GM19455 (cell line): Measurements from ENCODE around the gene CORO7.
A peak's percentile ranks its signal among the peaks of the same experiment; 100 is the strongest.

Experiments used
- ATAC-seq: cut with Tn5 transposase; IDR thresholded peaks from one replicate; pipeline ENCODE4 v1.9.1; 2021; ENCODE audit not compliant: unreplicated experiment

CORO7 gene

GRCh38 chr16:4373356-4373908 lies 43.0 kb downstream of the CORO7 start:
- ATAC-seq = no peak

DNA sequence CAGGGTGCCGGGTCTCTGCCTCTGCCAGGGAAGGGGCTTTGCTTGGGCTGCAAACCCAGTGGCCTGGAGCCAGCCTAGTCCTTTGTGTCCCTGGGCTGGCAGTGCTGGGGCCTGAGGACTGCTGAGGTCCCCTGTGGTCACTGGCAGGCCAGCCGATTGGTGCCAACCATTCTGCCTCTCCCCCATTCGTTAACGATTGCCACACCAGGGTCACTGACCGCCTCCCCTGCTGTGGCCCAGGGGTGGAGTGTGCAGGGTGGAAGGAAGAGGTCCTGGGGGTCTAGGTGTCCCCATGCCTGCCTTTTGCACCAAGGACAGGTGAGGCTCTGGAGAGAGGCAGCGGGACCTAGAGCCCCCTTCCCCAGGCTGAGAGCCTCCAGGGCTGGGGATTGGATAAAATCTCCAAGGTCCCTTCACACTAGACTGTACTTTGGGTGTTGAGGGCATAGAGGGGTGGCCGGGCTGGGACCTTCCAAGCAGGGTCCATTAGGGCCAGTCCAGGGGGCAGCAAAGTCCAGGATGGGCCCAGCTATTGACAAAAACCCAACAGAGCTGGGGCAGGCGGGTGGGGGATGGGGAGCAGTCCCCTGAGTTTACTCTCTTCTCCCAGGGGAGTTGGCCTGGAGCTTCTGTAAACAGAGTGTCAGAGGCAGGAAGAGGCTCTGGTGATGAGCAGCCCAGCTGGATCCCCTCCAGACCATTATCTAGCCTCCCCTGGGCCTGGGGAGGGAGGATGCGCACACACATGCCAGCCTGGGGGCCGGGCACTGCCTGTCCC lies 43.6 kb downstream of the CORO7 start:
- no peak for ATAC-seq

DNA sequence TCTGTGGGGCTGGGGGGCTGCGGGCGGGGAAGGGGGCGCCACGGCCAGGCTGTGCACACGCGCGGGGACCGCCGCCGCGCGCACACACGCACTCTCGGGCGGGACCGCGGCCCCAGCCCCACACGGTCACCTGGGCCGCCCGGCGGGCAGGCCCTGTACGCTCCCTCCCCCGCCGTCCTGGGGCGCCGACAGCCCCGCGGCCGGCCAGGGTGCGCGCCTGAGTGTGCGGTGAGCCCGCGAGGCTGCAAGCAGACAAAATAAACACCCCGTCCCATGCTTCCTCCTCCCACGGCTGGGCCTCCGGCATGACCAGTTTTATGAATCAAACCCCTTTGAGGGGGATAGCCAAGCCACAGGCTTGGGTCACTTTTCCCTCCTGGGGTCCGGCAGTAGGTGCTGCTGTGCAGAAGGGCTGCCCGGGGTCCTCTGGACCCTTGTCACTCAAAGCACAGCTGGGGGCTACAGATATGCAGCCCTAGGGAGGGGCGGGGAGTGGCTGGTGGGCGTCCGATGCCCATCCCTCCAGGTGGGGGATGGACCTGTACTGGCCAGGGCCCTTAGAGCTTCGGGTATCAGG lies 44.3 kb downstream of the CORO7 start:
- ATAC-seq = peak; percentile 34

DNA sequence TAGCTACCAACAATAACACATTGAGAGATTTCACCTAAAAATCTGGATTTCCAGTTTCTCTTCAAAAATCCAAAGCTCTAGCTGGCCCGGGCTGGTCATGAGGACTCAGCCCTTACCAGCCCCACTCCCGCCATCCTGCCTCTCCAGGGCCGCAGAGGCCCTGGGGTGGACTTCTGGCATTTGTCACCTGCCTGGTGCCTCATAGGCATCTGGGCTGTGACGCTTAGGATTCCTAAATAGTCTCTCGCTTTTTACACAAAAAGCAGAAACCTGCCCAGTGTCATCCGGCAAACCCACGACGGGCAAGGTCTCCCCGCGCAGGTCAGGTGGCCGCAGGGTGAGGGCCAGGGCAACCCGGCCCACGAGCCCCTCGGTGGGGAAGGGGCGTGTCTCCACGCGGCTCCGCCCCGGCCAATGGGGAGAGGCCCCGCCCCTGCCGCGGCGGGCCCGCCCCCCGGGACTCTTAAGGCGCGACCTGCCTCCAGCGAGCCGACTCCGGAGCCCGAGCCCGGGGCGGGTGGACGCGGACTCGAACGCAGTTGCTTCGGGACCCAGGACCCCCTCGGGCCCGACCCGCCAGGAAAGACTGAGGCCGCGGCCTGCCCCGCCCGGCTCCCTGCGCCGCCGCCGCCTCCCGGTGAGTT lies 44.9 kb downstream of the CORO7 start, which contains the start of gene VASN:
VASN (plus strand) TSS at position 492 of the 644 bp plus-strand sequence. CDS start 9,030 bp downstream, outside the sequence.
- ATAC-seq = peak; percentile 63

- no peak for ATAC-seq
Measured at GRCh38 chr16:4370570-4371356, 45.6 kb downstream of the CORO7 start.

- no peak for ATAC-seq
Measured at GRCh38 chr16:4370151-4370550, 46.2 kb downstream of the CORO7 start.

DNA sequence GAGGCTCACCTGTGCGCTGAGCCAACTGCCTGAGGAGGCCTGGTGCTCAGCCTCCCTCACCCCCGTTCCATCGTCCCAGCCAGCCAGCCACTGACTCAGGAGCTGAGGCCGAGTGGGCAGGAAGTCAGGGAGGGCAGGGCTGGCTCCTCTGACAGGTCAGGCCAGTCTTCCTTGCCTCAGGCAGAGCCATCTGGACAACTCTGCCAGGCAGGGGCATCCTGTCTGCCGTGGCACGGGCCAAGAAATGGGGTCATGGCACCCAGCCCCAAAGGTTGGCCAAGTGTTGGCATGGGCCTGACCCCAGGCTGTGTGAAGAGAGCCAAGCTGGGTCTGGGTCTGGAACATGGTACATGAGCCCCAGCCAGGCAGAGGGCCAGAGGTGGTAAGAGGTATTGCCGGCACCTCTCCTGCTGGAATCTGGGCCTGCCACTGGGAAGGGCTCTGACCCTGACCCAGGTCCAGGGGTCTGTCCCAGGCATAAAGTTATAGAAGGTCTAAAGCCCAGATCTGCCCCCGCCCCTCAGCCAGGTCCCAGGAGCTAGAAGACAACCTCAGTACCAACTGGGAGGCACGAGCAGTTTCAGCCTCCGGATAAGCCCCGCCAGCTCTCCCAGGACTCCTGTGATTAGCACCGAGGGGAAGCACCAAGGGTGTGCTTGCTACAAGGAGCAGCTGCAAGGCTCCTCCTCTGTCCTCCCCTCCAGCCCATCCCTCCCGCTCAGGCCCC lies 47.2 kb downstream of the CORO7 start:
- ATAC-seq = no peak

DNA sequence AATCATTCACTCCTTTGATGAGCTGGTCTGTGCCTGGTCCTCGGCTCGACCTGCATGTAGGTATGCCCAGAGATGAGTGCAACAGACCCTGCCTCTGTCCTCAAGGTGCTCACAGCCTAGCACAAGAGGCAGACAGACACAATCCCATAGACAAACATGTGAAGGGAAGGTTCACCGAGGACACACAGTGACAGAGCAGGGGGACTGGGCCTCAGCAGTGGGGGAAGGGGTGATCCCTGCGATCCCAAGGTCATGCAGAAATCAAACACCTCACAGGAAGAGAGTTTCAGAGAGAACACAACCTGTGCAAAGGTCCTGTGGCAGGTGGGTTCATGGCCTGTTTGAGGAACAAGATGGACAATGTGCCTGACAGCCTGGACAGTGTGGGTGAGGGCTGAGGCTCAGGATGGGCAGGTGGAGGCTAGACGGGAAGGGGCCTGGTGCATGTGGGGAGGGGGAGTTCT lies 49.0 kb downstream of the CORO7 start:
- no peak for ATAC-seq

GRCh38 chr16:4366016-4366415 lies 50.4 kb downstream of the CORO7 start:
- ATAC-seq = no peak

DNA sequence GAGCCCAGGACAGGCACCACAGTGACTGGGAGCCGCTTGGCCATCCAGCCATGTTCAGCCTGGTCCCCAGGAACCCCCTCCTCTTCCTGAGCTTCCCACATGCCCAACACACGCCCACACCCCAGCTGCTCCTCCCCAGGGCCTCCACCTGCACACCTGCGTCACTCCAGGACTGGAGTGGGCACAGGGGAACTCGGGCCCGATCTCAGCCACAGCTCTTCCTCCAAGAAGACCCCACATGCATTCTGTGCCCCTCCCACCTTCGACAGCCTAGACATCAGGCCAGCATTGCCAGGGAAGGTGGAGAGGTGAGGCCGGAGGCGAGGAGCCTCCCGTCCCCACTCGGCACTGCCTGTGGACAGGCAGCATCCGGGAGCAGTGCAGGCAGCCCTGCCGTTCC lies 50.8 kb downstream of the CORO7 start:
- no peak for ATAC-seq

- no peak for ATAC-seq
Measured at GRCh38 chr16:4365014-4365406, 51.4 kb downstream of the CORO7 start.

- no peak for ATAC-seq
Measured at GRCh38 chr16:4364196-4365013, 52.0 kb downstream of the CORO7 start.

GRCh38 chr16:4362476-4363135 lies 53.8 kb downstream of the CORO7 start:
- ATAC-seq = no peak

GRCh38 chr16:4361944-4362311 lies 54.5 kb downstream of the CORO7 start:
- ATAC-seq = no peak

GRCh38 chr16:4361033-4361943 lies 55.1 kb downstream of the CORO7 start:
- ATAC-seq = no peak

DNA sequence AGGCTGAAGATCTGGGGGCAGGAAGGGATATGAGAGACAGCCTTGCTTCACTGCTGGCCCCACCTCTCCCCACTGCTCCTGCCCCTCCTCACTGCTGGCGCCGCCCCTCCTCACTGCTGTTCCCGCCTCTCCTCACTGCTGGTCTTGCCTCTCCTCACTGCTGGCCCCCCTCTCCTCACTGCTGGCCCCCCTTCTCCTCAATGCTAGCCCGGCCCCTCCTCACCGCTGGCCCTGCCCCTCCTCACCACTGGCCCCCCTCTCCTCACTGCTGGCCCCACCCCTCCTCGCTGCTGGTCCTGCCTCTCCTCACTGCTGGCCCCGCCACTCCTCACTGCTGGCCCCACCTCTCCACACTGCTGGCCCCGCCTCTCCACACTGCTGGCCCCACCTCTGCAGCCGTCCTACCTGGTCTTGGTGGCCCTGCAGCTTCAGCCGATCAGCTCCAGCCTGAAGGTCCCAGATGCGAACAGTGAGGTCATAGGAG lies 55.8 kb downstream of the CORO7 start:
- no peak for ATAC-seq

DNA sequence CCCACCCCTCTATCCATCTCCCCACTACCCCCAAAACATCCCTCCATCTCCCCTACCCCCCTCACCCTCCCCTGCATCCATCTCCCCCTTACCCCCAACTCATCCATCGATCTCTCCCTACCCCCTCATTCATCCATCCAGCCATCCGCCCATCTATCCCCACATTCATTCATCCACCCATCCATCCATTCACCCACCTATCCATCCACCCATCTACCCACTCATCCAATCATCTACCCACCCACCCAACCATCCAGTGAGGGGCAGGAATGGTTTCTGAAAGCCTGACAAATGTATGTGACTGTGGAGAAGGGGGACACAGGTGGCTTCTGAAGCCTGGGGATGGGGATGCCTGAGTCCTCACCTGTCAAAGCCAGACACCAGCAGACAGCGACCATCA lies 56.5 kb downstream of the CORO7 start:
- no peak for ATAC-seq
